Dedifferentiated amniotic fluid mesenchymal stem cell (primary cell): Measurements from ENCODE around the gene CCDC85A.

Experiments used
- DNase-seq: peaks from one replicate; pipeline ENCODE4 v3.0.0-alpha.2; 2016; ENCODE audit errors: extremely low spot score

CCDC85A gene

DNA sequence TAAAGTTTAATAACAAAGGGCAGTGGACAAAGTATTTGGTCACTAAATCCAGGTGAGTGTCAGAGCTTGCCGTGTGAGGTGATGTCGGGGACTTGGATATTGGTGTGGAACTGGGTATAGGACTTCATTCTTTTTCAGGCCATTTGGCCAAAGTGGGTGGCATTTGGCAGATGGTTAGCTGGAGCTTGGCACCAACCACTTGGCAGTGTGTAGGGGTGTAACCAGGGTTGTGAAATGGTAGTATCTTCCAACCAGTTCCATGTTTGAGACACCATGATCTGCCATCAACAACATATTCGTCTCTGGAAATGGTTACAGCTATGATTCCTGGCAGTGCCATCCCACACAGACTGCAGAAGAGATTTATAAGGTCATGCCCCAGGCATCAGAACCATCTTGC, 113.9 kb downstream of the CCDC85A start:
- DNase-seq, result no peak

DNA sequence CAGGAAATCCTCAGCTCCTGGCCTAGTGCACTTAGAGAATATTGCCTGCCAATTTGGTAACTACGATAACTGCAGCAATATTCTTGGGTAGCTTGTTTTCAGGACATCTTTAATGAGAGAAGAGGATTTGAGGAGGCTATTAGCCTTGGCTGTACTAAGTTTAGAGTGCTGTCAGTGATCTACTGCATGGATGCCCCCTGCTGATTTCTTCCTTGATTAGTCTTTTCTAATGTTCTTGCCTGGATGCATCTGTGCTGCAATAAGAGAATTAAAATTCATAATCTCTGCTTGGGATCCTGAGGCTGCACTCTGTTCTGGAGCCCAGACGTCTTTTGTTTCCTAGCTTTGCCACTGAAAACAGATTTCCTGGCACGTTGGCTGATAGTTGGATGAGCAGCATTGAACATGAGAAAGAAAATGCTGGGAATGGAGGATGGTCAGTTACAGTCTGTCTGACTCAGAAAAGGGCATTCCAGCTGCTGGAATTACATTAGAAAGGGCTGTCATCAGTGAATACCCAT, 115.4 kb downstream of the CCDC85A start:
- peak; percentile 20 for DNase-seq

DNA sequence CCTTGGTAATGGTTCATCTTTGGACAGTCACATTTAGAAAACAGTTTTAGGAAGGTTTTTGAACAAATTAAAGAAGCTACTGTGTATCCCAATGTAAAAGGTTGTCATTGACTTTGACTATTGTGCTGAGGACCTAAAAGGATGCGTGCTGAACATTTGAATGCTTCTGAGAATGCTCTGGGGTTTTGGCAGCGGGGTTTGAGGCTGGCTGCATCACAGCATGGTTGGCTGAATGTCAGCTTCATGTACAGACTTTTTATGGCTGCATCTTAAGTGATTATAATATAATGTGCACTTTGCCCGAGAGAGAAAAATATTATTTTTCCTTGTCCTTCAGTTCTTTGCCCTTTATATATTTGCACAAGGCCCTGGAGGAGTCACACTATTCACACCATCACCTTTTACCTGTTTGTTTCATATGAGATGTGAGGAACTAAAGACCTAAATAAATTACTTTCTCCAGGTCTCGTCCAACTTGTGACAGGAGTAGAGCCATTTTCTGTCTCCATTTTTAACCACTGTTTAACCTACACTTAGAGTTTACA, 125.9 kb downstream of the CCDC85A start:
- DNase-seq, result no peak

DNA sequence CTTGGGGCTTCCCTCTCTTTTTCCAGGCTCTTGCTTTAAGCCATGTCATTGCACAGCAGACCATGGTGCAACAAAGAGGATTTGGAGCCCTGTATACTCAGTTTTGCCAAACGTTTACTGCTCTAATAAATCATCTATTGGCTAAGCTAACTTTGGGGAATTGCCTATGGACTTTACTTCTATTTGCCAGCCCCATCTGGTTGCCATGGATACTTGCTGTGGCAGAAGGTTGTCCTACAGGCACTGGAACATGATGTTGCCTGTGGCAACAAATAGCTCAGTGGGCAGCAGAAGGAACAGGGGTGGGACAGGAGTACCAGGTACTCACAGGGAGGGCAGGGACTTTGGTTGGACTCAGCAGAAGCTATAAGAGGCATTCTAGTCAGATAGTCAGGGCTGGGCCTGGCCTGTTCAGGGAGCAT, 129.7 kb downstream of the CCDC85A start:
- DNase-seq, result no peak

DNA sequence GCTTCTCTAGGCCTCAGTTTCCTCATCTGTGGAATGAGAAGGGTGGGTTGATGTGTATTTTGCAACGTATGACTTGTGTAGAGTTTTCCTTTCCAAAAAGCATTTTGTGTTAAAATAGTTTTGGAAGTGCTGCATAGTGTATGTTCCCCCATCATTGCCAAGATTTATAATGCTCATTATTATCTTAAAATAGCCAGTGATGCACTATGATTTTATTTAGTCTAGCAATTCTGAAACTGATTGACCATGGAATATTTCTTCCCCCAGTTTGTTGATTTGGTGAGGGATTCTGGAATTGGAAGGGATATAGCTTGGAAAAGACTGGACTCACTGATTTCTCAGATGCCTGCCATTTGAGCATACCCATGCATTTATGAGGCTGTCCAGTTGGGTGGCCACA, 130.6 kb downstream of the CCDC85A start:
- DNase-seq, result no peak

DNA sequence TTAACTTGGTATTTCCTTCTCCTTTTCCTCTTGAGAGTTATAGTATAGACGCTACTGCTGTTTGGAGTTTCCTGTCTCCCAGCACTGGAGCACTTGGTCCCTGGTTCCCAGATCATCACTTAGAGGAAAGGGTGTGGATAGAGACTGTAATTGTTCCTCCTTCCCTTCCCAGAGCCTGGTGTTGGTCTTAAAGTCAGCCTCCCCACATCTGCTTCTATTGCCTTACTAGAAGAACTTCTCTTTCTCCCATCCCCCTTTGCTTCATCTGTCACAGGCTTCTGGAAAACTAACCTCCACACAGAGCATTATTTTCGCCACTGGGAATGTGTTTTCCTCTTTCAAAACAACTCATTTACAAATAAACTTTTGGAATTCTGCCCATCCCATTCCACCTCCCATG, 131.0 kb downstream of the CCDC85A start:
- DNase-seq, result no peak

DNA sequence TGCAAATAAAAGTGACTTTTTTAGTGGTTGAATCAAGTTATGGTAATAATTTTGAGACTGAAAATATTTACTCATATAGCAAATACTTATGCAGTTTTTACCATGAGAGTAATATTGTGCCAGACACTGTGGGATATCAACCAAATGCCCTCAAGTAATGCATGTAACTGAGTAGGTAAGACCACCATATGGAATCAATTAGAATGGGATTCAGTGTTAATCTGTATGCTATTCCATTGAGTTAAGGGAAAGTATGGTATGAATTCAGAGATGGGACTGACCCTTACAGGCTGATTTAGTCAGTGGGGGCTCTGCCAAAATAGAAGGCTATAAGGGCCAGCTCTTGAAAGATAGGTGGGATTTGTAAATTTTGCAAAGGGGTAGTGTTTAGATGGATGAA, 131.6 kb downstream of the CCDC85A start:
- DNase-seq, result no peak

DNA sequence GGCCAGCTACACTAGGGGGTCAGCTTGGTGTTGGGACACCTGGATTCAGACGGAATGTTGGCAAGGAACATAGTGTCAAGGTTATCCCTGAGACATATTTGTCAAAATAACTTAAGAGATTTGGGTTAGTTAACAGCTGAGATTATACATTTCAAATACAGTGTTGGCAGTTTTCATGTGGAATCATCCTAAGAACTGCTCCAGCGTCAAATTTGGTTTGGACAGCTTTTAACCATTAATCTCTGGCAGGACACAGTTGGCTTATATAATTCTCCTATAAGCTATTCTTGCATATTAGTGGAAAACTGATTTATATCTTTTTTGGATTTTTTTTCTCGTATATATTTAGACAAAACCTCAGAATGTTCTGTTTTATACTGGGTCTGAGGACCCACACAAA, 132.2 kb downstream of the CCDC85A start:
- no peak for DNase-seq

DNA sequence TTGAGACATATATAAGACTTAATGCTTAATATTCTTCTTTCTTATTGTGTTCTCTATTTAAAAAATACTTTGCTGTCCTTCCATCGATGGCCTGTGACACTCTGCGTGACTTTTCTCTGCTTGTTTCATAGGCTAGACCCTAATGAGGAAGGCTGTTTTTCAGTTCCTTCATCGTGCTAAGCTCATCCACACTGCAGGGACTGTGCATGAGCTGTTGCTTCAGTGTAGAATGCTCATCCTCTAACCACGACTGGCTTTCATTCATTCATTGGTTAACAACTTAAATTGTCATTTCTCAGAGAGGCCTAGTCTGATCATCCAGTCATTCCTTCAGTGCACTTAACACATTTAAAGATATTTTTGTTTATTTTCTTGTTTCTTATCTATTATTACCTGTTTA, 134.4 kb downstream of the CCDC85A start:
- DNase-seq, result no peak

DNA sequence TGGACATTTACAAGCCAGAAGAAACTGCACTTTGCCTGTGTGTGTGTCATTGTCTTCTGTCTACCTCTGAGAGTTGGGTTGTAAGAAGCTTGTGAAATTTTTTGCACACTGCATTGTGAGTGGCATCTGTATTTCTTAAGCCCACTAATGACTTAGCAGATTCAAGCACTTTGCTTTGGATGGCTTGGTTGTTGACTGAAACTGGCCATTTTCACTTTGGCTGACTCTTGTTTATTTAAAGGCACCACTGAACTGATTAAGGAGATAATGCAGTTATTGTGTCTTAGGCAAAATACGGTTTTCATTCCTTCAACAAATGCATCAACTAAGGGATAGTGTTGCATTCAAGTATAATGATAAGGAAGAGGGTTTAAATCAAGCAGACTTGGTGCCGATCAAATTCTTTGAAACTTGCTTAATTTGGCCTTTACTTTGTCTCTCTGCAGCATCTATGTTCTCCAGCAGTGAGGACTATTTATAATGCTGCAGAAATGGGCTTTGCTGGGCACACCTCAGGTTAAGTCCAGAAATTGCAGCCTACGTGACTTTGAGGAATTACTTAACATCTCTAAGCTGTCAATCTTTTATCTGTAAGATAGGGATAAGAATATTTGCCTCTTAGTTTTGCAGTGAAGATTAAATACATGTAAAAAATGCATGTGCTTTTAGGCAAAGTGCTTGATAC, 142.0 kb downstream of the CCDC85A start:
- no peak for DNase-seq

DNA sequence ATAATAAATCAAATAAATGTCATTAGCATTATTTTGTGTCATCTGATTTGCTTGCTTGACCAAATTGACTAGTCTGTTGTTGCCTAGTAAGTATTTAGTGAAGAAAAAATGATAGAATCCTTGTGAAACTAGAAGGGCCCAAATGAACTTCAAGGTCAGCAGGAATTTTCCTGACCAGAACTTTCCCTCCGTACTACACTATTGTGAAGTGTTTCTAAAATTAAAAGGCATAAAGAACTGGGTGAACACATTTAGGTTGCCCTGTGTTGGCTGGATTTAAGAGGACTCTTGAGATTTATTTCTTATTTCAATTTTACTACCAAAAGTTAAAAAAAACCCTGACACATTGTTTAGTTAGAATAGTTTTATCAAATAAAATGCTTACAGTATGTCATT, 142.6 kb downstream of the CCDC85A start:
- DNase-seq, result no peak

DNA sequence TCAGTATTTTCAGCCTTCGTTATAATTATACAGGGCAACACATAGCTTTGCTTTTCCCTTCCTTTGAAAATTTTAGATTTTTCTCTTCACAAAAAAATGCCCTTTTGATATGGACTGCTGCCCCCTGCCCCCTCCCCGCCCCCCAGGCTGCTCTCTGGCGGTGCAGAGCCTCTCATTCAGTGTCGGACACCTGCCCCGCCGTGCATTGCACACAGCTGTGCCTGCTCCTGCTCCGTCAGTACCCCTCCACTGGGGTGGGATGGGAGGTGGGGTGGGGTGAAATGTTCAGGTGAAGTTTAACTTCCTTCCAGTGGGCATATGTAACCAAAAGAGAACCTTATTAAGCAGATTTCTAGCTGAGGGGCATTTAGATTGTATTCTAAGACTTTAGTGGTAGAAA, 148.0 kb downstream of the CCDC85A start:
- no peak for DNase-seq

DNA sequence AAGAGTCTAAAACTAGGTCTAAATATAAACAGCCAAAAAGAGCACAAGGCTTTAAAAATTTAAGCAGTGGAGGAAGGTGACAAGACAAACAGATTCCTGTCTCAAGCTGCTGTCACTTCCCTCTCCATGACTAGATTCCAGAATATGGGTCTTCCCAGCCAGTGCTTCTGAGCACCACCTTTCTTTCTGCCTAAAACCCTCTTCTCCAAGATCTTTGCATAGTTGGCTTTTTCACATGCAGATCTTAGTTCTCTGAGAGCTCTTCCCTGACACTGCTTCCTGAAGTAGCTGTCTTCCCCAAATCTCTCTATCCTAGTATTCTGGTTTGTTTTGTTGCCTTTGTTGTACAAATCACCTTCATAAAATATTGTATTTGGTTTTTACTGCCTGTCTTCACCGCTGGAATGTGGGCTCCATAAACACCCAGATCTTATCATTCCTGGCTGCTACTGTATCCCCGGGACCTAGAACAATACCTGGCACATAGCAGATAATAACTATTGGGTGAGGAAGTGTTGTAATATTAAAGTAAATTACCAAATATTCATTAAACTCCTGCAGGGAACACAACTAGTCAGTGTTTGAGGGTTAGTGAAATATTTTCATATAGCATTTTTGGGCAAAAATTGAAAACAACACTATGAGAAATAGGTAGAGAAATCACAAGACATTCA, 150.2 kb downstream of the CCDC85A start:
- DNase-seq, result no peak

DNA sequence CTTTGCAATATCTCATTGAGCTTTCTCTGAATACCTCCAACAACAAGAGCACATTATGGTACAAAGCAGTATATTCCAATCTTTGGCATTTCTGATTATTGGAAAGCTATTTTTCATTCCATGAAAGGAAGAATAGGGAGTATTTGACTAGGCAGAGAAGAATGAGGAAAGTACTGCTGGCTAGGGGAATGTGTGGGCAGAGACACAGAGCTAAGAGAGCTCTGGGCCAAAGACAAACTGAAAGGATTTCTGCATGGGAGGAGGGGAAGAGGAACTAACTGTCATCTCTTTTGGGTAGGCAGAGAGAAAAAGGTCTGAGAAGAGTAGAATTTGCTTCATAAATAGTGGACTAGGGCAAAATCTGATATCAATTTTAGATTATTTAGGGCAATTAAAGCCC, 150.8 kb downstream of the CCDC85A start:
- DNase-seq, result peak; percentile 61

DNA sequence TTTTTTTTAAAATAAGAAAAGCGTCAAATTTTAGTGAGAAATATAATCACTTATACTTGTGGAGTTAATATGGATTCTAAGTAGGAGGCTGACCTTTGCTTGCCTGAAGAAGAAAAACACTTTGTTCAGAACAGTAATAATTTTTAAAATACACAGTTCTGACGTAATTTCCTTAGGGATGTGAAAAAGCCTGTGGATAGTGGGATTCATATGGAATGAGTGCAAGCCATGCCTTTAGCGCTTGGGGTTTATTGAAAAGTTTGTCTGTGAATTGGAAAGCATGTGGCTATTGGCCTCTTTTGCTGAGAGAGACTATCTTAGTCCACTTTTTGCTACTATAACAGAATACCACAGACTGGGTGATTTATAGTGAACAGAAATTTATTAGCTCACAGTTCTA, 151.3 kb downstream of the CCDC85A start:
- no peak for DNase-seq

DNA sequence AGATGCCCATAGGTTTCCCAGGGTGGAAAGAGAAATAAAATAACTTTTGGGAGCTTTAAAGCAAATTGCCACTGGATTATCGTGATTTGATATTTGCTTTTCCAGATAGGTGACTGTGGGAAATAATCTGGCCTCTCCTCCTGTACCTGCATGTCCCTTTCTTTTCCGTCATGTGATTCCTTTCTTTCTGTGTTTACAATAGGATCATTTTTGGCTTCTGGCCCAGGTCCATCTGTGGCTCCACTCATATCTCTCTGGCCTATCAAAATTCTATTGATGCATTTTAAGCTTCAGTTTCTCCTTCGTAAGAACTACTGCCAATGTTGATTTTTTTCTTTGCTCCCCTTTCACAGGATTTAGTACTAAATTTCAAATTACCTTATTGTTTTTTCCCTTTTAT, 153.6 kb downstream of the CCDC85A start:
- DNase-seq, result no peak

DNA sequence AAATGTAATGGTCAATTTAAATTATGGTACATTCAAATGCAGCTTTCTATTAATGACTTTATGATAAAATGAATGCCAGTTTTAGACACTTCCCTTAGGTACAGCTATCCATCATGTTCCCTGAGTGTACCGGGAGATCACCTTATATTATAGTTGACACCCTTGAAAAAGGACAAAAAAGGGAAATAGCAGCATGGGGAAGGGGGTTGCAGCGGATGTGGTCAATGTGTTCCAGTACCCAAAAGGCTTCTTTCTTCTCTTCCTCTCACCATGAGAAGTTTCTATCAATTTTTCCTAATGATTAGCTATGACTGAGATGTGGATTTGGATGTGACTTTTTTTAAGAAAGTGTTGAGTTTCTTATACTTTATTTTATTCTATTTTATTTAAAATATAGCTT, 154.4 kb downstream of the CCDC85A start:
- DNase-seq, result no peak

DNA sequence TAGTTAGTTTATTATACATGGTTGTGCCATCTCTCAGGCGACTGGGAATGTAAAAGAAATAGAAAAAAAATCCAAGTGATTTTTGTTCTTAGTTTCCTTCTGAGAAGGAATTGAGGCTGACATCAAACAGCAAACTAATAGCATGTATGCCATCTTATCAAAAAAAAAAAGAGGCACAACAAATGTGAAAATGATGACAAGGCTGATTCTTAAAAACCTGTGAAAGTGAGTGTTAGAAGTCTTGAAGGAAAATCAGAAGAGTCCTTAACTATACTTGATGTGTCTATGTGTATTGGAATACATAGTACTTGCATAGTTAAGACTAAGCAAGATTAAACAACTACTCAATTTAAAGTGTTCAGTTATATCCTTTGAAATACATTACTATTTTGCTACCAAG, 161.0 kb downstream of the CCDC85A start:
- no peak for DNase-seq

DNA sequence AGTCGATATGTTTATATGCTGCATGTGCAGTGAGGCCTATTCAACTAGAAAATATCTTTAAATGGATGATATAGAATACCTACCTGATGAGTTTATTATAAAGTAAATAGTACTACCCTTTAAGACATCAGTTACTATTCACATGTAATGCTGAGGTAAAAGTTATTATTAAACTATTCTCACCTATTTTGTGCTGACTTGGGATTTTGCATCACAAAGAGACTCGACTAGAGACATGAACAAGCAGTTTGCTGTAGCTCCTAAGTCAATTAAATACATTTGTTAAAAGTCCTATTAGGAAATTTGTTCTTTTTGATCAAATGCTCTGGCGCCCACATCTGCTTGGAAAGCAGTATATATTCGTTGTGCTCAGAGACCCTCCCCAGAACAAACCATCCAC, 164.1 kb downstream of the CCDC85A start:
- no peak for DNase-seq

DNA sequence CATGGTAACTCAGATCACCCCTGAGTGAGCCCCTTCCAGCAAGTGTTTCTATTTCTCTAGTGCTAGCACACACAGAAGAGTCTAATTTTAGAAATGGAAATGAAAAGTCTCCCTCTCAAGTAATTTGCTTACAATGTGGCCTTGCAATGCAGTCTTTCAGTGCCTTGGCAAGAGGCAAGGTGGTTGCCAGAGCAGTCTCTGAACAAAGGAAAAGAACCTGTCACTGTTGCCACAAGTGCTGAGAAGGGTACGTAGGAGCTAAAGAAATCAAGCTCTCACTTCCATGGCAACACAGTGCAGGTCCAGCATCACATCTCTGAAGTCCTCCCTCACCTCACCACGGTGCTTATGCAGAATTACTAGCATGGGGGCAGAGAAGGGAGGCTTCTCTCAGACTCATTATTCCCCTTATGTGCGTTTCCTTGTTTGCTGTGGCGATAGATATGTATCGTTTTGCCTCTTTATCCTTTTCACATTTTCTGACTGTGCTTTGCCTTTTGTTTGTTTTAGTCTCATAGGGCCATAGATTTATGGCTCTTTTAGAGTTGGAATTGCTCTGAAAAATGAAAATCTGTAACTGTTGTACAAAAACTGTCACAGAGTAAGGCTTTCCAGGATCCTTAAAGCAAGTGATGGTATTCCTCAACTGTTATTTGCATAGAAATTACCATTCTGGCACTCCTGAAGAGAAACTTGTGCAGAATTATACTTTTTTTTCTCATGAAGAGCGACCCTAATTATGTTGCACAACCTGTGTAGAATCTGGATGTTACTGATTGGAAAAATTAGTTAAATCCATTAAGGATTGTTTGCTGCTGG, 164.8 kb downstream of the CCDC85A start:
- no peak for DNase-seq

DNA sequence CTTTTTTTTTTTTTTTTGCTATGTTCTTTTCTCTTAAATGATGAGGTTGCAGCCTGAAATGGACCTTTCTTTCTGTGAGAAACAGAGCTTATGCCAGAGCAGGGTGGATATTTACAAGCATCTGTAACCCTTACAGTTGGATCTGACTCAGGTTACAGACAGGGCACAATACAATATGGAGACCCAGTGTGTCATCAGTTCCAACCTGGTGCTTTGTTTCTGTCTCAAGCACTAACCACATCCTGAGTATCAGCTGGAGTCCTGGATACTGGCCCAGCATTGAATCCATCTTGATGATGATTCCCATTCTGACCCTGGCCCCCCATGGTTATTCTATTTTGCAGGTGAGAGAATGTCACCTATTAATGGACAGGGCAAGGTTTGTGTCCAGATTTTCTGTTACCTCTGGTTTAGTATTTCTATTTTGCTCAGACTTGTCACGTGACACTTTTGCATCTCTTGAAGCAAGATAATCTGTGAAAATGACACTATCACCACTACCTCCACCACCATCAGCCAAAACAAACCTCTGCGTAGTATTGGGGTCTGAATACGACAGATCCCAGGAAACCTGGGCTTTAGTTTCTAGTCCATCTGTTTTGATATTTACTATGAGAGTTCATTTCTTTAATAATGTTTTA, 174.0 kb downstream of the CCDC85A start:
- no peak for DNase-seq

DNA sequence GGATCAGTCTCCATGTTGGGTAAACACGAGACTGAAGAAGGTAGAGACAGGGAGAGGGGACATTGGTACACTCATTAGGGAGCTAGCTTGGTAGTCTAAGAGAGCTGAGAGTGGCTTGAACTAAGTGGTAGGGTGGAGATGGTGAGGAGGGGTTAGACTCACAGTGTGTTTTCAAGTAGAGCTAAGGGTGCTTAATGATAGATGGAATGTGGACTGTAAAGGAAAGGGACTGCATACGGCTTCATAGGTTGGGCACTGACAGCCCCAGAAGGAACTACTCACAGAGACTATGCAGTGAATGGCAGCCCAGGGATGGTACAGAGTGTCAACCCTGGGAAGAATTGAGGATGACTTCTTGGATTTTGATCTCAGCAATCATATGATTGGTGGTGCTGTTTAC, 178.1 kb downstream of the CCDC85A start:
- DNase-seq, result no peak
